ENCODE data around the gene CAPN8.
"Not testable (repeated sequence)": the region's sequence is repeated elsewhere in the genome, so short reads cannot be mapped to it uniquely, and the experiment has no call there.

CAPN8 gene

GRCh38 chr1:223521150-223521549, 144.4 kb downstream of the CAPN8 start:
- DNase-seq: no peak

- DNase-seq: no peak
Observed at GRCh38 chr1:223520200-223520599, 145.3 kb downstream of the CAPN8 start.

- no peak for DNase-seq
Observed at GRCh38 chr1:223519116-223519515, 146.4 kb downstream of the CAPN8 start.

- not testable (repeated sequence) for DNase-seq
Observed at GRCh38 chr1:223518553-223518952, 146.9 kb downstream of the CAPN8 start.

GRCh38 chr1:223515926-223516325, 149.6 kb downstream of the CAPN8 start:
- DNase-seq: no peak

- no peak for DNase-seq
Observed at GRCh38 chr1:223515421-223515820, 150.1 kb downstream of the CAPN8 start.

GRCh38 chr1:223514644-223515043, 150.9 kb downstream of the CAPN8 start:
- DNase-seq: no peak

- no peak for DNase-seq
Observed at GRCh38 chr1:223513309-223513708, 152.2 kb downstream of the CAPN8 start.

- no peak for DNase-seq
Observed at GRCh38 chr1:223512057-223512456, 153.4 kb downstream of the CAPN8 start.

GRCh38 chr1:223508796-223509195, 156.7 kb downstream of the CAPN8 start:
- no peak for DNase-seq

- DNase-seq: peak; percentile 64
Observed at GRCh38 chr1:223504741-223505140, 160.8 kb downstream of the CAPN8 start.

GRCh38 chr1:223503348-223503747, 162.2 kb downstream of the CAPN8 start:
- DNase-seq: no peak

- no peak for DNase-seq
Observed at GRCh38 chr1:223500560-223501425, 164.7 kb downstream of the CAPN8 start.

GRCh38 chr1:223496883-223497282, 168.6 kb downstream of the CAPN8 start:
- DNase-seq: no peak

- DNase-seq: no peak
Observed at GRCh38 chr1:223494926-223495645, 170.4 kb downstream of the CAPN8 start.

- DNase-seq: no peak
Observed at GRCh38 chr1:223492044-223492443, 173.5 kb downstream of the CAPN8 start.

All from NCI-H1436 treated with DMSO at 0.1 percent for 48 hours (cell line).